GM12878 (cell line): ENCODE results near the gene PAX4.

ENCODE experiments used
- CREB1 ChIP-seq: IDR thresholded peaks from 2 replicates; pipeline ENCODE4 v1.6.1; 2012; ENCODE audit warnings: low read depth, mild to moderate bottlenecking, inconsistent platforms
- DPF2 ChIP-seq: fragments of 450-650 bp; IDR thresholded peaks from 2 replicates; pipeline ENCODE4 v1.6.1; 2017; ENCODE audit warnings: mild to moderate bottlenecking
- IKZF1 ChIP-seq: fragments of 450-650 bp; conservative IDR thresholded peaks from 2 replicates; pipeline ENCODE4 v1.6.1; 2017; ENCODE audit warnings: antibody characterized with exemption, mild to moderate bottlenecking
- PML ChIP-seq: IDR thresholded peaks from 2 replicates; pipeline ENCODE4 v1.6.1; 2012; ENCODE audit warnings: low read length, inconsistent platforms
- RAD21 ChIP-seq: IDR thresholded peaks from 2 replicates; pipeline ENCODE4 v1.6.1; 2011; ENCODE audit warnings: mild to moderate bottlenecking, low read depth, low read length, moderate library complexity; ENCODE audit not compliant: insufficient read depth
- ZZZ3 ChIP-seq: IDR thresholded peaks from 2 replicates; pipeline ENCODE4 v1.6.1; 2011; ENCODE audit warnings: low read depth; ENCODE audit not compliant: control insufficient read depth, insufficient read length
- TF ChIP-seq, protein P1 (sequence below): fragments of 450-650 bp; formaldehyde crosslinking; IDR thresholded peaks from 2 replicates; pipeline ENCODE4 v1.4.0; 2022; ENCODE audit warnings: mild to moderate bottlenecking, moderate library complexity

DNA sequence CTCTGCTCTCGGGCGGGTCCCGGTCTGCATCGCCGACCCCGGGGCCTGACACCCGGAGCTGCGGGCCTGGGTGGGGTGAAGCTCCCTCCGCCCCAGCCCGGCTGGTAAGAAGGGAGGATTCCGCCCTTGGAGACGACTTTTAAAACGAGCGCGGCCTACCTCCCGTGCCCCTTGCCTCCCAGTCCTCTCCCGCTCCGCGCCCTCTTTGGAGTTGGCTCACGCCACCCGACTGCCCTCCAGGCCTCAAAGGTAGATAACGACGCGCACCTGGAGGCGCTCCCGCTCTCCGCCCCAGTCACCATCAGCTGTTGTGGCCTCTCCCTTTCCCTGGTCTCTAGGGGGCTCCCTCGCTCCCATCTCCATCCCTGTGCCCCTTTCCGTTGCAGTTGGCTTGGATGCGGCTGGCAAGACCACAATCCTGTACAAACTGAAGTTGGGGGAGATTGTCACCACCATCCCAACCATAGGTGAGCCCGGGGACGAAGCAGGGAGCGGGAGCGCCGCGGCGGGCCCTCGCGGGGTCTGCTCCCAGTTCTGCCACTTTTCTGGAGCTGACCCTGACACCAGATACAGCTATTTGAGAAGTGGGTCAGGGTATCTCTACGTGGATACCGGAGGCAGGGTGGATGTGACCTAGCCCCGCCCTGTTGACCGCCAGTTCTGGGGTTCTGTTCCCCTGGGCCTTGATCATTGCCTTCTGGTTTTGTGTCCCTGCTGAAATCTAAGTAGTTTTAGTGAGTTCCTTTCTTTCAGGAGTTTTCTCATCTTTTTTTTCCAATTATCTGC lies 29.1 kb downstream of the PAX4 start:
- TF ChIP-seq PML (no peak), DPF2 (no peak; the same call in 1 of the 2 replicates), RAD21 (peak; percentile 36; the same call in 1 of the 2 replicates), IKZF1 (peak; percentile 65), CREB1 (no peak; the same call in 1 of the 2 replicates), ZZZ3 (no peak)
- TF ChIP-seq, protein P1, sequence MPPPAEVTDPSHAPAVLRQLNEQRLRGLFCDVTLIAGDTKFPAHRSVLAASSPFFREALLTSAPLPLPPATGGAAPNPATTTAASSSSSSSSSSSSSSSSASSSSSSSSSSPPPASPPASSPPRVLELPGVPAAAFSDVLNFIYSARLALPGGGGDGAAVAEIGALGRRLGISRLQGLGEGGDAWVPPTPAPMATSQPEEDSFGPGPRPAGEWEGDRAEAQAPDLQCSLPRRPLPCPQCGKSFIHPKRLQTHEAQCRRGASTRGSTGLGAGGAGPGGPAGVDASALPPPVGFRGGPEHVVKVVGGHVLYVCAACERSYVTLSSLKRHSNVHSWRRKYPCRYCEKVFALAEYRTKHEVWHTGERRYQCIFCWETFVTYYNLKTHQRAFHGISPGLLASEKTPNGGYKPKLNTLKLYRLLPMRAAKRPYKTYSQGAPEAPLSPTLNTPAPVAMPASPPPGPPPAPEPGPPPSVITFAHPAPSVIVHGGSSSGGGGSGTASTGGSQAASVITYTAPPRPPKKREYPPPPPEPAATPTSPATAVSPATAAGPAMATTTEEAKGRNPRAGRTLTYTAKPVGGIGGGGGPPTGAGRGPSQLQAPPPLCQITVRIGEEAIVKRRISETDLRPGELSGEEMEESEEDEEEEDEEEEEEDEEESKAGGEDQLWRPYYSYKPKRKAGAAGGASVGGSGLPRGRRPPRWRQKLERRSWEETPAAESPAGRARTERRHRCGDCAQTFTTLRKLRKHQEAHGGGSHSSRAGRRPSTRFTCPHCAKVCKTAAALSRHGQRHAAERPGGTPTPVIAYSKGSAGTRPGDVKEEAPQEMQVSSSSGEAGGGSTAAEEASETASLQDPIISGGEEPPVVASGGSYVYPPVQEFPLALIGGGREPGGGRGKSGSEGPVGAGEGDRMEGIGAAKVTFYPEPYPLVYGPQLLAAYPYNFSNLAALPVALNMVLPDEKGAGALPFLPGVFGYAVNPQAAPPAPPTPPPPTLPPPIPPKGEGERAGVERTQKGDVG (CRISPR knock-in tag): no peak
